ENCODE measurements around the gene IFNGR1. TPM values are rescaled to one million over a fixed set of nuclear protein-coding genes. Genes with fewer than 3 reads are reported as not detected.

IFNGR1 gene
- total RNA-seq, 1 experiment from 2014 or later = 23.4 TPM

DNA sequence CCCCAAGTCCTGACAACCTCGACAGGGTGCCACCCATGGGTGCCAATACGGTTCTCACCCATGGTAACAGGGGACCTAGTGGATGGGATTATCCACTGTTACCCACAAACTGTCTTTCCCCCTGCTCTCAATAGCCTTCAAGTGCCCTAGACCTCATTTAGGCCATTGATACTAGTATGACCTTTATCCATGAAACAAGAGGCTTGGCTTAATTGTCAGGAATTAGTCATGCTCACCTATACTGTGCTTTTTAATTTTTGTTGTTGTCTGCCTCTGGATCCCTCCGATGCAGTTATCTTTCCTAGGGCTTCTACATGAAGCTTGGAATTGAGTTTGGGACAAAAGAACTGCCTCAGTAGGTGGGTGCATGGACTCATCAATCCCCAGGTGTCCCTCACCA, 33.9 kb downstream of the IFNGR1 start:
- DNase-seq (ENCODE audit: low read depth, low spot score) (no peak), ATAC-seq (no peak)
- Histone ChIP-seq H3K27me3 (ENCODE audit: control insufficient read depth, insufficient read depth, low read length) (no peaks in the 10 kb centered on the region), H3K9me3 (ENCODE audit: control insufficient read depth, insufficient read depth, low read depth, low read length) (peaks cover 40% of the 10 kb centered on the region), H3K4me1 (ENCODE audit: control insufficient read depth, insufficient read depth, low read length) (no peaks in the 10 kb centered on the region), H3K4me3 (ENCODE audit: low read depth in 2 of 2, low read length in 2 of 2) (no peak overlapping the region), H3K27ac (ENCODE audit: low read length) (no peak overlapping the region), H3K36me3 (ENCODE audit: control insufficient read depth, insufficient read depth, low read length) (no peaks in the 10 kb centered on the region; the same call in 1 of the 2 replicates)
- CTCF ChIA-PET = no interaction called here
- TF ChIP-seq, protein P1, sequence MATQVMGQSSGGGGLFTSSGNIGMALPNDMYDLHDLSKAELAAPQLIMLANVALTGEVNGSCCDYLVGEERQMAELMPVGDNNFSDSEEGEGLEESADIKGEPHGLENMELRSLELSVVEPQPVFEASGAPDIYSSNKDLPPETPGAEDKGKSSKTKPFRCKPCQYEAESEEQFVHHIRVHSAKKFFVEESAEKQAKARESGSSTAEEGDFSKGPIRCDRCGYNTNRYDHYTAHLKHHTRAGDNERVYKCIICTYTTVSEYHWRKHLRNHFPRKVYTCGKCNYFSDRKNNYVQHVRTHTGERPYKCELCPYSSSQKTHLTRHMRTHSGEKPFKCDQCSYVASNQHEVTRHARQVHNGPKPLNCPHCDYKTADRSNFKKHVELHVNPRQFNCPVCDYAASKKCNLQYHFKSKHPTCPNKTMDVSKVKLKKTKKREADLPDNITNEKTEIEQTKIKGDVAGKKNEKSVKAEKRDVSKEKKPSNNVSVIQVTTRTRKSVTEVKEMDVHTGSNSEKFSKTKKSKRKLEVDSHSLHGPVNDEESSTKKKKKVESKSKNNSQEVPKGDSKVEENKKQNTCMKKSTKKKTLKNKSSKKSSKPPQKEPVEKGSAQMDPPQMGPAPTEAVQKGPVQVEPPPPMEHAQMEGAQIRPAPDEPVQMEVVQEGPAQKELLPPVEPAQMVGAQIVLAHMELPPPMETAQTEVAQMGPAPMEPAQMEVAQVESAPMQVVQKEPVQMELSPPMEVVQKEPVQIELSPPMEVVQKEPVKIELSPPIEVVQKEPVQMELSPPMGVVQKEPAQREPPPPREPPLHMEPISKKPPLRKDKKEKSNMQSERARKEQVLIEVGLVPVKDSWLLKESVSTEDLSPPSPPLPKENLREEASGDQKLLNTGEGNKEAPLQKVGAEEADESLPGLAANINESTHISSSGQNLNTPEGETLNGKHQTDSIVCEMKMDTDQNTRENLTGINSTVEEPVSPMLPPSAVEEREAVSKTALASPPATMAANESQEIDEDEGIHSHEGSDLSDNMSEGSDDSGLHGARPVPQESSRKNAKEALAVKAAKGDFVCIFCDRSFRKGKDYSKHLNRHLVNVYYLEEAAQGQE (IDR thresholded peaks at IDR 0.05; ENCODE audit: insufficient read depth in 1 of 2, low read depth in 2 of 2, low read length in 1 of 2) = no peak
- TF ChIP-seq SIN3A (IDR thresholded peaks at IDR 0.05; ENCODE audit: borderline replicate concordance, insufficient read depth, low read depth, low read length) = no peak
- no peak for TF ChIP-seq CTCF (IDR thresholded peaks at IDR 0.05)
- no peak for TF ChIP-seq POLR2AphosphoS5 (IDR thresholded peaks at IDR 0.05; ENCODE audit: low read depth, low read length)
- no peak for TF ChIP-seq TCF7L2 (IDR thresholded peaks at IDR 0.05; ENCODE audit: low read depth, low read length)
- BruUV-seq (replicated peaks) = no TSS peak
- POLR2A ChIA-PET = no interaction called here
- in situ Hi-C loops (cut with HindIII; ENCODE audit: low pct_unique_long_range_greater_than_20kb, low sequenced_read_pairs) = no loop called here
- intact Hi-C loops (cut with micrococcal nuclease; ENCODE audit: unreplicated experiment) = no loop called here

- intact Hi-C loops (cut with micrococcal nuclease; ENCODE audit: unreplicated experiment) (no loop called here), in situ Hi-C loops (cut with HindIII; ENCODE audit: low pct_unique_long_range_greater_than_20kb, low sequenced_read_pairs) (no loop called here)
- H3K27me3 ChIP-seq (ENCODE audit: control insufficient read depth, insufficient read depth, low read length) = no peaks in the 10 kb centered on the region
- ChIA-PET POLR2A (interaction anchor here (0.7 kb wide), 1 partner anchor 459 kb away, joined by 4 read pairs; no protein-coding TSS in a partner anchor), CTCF (no interaction called here)
- no TSS peak for BruUV-seq (replicated peaks)
- TF ChIP-seq, protein P1 (IDR thresholded peaks at IDR 0.05; ENCODE audit: insufficient read depth in 1 of 2, low read depth in 2 of 2, low read length in 1 of 2) = no peak
- TF ChIP-seq POLR2AphosphoS5 (IDR thresholded peaks at IDR 0.05; ENCODE audit: low read depth, low read length) (no peak), SIN3A (IDR thresholded peaks at IDR 0.05; ENCODE audit: borderline replicate concordance, insufficient read depth, low read depth, low read length) (no peak), TCF7L2 (IDR thresholded peaks at IDR 0.05; ENCODE audit: low read depth, low read length) (no peak), CTCF (IDR thresholded peaks at IDR 0.05) (no peak)
- H3K27ac ChIP-seq (ENCODE audit: low read length) = no peak overlapping the region
- no peaks in the 10 kb centered on the region for H3K4me1 ChIP-seq (ENCODE audit: control insufficient read depth, insufficient read depth, low read length)
- ATAC-seq (no peak), DNase-seq (ENCODE audit: low read depth, low spot score) (no peak)
- no peaks in the 10 kb centered on the region; the same call in 1 of the 2 replicates for H3K36me3 ChIP-seq (ENCODE audit: control insufficient read depth, insufficient read depth, low read length)
- H3K9me3 ChIP-seq (ENCODE audit: control insufficient read depth, insufficient read depth, low read depth, low read length) = peaks cover 25% of the 10 kb centered on the region; the same call in 1 of the 2 replicates
- H3K4me3 ChIP-seq (ENCODE audit: low read depth in 2 of 2, low read length in 2 of 2) = no peak overlapping the region
Observed at GRCh38 chr6:137182654-137183073, 36.5 kb downstream of the IFNGR1 start.
